HepG2 (cell line): ENCODE results near the gene CEP83.

Experiments used
- CCAR2 ChIP-seq: fragments of 200-400 bp; formaldehyde crosslinking; optimal IDR thresholded peaks from 2 replicates; pipeline ENCODE3; 2018; ENCODE audit warnings: low read depth, mild to moderate bottlenecking, low read length, moderate library complexity
- EZH2 ChIP-seq: conservative IDR thresholded peaks from 2 replicates; pipeline ENCODE4 v1.6.1; 2012; ENCODE audit warnings: mild to moderate bottlenecking, low read depth, low read length, moderate library complexity
- MYC ChIP-seq: sonication (generic); formaldehyde crosslinking; IDR thresholded peaks from 2 replicates; pipeline ENCODE4 v1.9.0; 2021; ENCODE audit warnings: missing genetic modification reagents, borderline replicate concordance
- PAX8 ChIP-seq: sonication (generic); formaldehyde crosslinking; IDR thresholded peaks from 2 replicates; pipeline ENCODE4 v1.8.0; 2022; ENCODE audit warnings: mild to moderate bottlenecking, missing genetic modification reagents, borderline replicate concordance
- SIX4 ChIP-seq: sonication (generic); formaldehyde crosslinking; IDR thresholded peaks from 2 replicates; pipeline ENCODE4 v1.4.0; 2020; ENCODE audit warnings: missing genetic modification reagents
- SMC3 ChIP-seq: IDR thresholded peaks from 2 replicates; pipeline ENCODE4 v1.6.1; 2011; ENCODE audit warnings: low read length, improper control_type of control experiment
- THYN1 ChIP-seq: sonication (generic); formaldehyde crosslinking; IDR thresholded peaks from 2 replicates; pipeline ENCODE4 v1.8.1; 2023; ENCODE audit warnings: low read depth, mild to moderate bottlenecking, moderate library complexity, missing genetic modification reagents, borderline replicate concordance
- ZNF501 ChIP-seq: sonication (generic); formaldehyde crosslinking; IDR thresholded peaks from 2 replicates; pipeline ENCODE4 v1.5.1; 2020; ENCODE audit warnings: mild to moderate bottlenecking, moderate library complexity, missing genetic modification reagents
- TF ChIP-seq, protein P1 (sequence below): sonication (generic); formaldehyde crosslinking; IDR thresholded peaks from 2 replicates; pipeline ENCODE4 v1.5.0; 2020; ENCODE audit warnings: mild to moderate bottlenecking, missing genetic modification reagents, moderate library complexity
- TF ChIP-seq, protein P2 (sequence below): sonication (generic); formaldehyde crosslinking; IDR thresholded peaks from 2 replicates; pipeline ENCODE4 v1.8.0; 2022; ENCODE audit warnings: mild to moderate bottlenecking, missing genetic modification reagents, borderline replicate concordance

DNA sequence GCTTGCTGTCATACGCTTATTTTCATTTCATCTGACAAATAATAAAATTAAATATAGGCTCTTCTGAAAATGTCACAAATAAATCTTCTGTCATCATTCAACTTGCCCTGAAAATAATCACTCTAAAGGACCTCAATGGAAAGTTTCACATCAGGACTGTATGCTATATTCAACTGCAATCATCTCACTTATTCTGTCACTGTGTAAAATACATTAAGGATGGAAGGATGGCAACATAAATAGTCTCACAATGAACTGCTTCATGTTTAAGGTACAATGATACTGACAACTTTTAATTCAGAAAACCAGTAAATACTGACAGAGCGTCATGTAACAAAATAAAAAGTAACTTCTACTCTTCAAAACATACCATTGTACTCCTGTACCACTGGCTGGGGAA is 82.1 kb downstream of the CEP83 start:
- TF ChIP-seq CCAR2 = no peak
- TF ChIP-seq SIX4 (CRISPR knock-in tag) = no peak
- TF ChIP-seq MYC (CRISPR knock-in tag) = no peak
- no peak for TF ChIP-seq THYN1 (CRISPR knock-in tag)
- TF ChIP-seq, protein P1, sequence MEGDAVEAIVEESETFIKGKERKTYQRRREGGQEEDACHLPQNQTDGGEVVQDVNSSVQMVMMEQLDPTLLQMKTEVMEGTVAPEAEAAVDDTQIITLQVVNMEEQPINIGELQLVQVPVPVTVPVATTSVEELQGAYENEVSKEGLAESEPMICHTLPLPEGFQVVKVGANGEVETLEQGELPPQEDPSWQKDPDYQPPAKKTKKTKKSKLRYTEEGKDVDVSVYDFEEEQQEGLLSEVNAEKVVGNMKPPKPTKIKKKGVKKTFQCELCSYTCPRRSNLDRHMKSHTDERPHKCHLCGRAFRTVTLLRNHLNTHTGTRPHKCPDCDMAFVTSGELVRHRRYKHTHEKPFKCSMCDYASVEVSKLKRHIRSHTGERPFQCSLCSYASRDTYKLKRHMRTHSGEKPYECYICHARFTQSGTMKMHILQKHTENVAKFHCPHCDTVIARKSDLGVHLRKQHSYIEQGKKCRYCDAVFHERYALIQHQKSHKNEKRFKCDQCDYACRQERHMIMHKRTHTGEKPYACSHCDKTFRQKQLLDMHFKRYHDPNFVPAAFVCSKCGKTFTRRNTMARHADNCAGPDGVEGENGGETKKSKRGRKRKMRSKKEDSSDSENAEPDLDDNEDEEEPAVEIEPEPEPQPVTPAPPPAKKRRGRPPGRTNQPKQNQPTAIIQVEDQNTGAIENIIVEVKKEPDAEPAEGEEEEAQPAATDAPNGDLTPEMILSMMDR = no peak
- no peak for TF ChIP-seq ZNF501 (CRISPR knock-in tag)
- TF ChIP-seq EZH2 = no peak
- no peak for TF ChIP-seq PAX8 (CRISPR knock-in tag)
- TF ChIP-seq, protein P2, sequence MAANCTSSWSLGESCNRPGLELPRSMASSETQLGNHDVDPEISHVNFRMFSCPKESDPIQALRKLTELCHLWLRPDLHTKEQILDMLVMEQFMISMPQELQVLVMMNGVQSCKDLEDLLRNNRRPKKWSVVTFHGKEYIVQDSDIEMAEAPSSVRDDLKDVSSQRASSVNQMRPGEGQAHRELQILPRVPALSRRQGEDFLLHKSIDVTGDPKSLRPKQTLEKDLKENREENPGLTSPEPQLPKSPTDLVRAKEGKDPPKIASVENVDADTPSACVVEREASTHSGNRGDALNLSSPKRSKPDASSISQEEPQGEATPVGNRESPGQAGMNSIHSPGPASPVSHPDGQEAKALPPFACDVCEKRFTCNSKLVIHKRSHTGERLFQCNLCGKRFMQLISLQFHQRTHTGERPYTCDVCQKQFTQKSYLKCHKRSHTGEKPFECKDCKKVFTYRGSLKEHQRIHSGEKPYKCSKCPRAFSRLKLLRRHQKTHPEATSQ = no peak
- TF ChIP-seq SMC3 = no peak
